ENCODE data around the gene ARFIP1.
"Not testable (repeated sequence)": the region's sequence is repeated elsewhere in the genome, so short reads cannot be mapped to it uniquely, and the experiment has no call there.

GRCh38 chr4:152854016-152854415 is 74.3 kb downstream of the ARFIP1 start:
- TF ChIP-seq, protein P1, sequence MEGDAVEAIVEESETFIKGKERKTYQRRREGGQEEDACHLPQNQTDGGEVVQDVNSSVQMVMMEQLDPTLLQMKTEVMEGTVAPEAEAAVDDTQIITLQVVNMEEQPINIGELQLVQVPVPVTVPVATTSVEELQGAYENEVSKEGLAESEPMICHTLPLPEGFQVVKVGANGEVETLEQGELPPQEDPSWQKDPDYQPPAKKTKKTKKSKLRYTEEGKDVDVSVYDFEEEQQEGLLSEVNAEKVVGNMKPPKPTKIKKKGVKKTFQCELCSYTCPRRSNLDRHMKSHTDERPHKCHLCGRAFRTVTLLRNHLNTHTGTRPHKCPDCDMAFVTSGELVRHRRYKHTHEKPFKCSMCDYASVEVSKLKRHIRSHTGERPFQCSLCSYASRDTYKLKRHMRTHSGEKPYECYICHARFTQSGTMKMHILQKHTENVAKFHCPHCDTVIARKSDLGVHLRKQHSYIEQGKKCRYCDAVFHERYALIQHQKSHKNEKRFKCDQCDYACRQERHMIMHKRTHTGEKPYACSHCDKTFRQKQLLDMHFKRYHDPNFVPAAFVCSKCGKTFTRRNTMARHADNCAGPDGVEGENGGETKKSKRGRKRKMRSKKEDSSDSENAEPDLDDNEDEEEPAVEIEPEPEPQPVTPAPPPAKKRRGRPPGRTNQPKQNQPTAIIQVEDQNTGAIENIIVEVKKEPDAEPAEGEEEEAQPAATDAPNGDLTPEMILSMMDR (IDR thresholded peaks at IDR 0.05) = not testable (repeated sequence)
- not testable (repeated sequence) for TF ChIP-seq EZH2 (IDR thresholded peaks at IDR 0.05; ENCODE audit: borderline replicate concordance, insufficient read depth, low read depth, low read length, poor library complexity, severe bottlenecking)
